Panc1 (cell line): Measurements from ENCODE around the gene NFATC2. TPM values are rescaled to one million over a fixed set of nuclear protein-coding genes. Genes with fewer than 3 reads are reported as not detected.
"Not testable (repeated sequence)": the region's sequence is repeated elsewhere in the genome, so short reads cannot be mapped to it uniquely, and the experiment has no call there.

Source experiments
- ATAC-seq: fragments of 200-7000 bp; cut with Tn5 transposase; 2 replicates; pipeline ENCODE4 v1.9.1; 2020; ENCODE audit warnings: mild to moderate bottlenecking, moderate library complexity
- BruUV-seq: library from RNA; stranded (reverse); fragments of 400-500 nt; replicated peaks from 2 replicates; lab custom pipeline; 2021; lab: Mats Ljungman, UMichigan
- CTCF ChIA-PET: fragments of 300-600 bp; sonication (Branson Sonifier 250); formaldehyde crosslinking; loops from one replicate; lab custom pipeline; 2022; ENCODE audit warnings: antibody characterized with exemption; lab: Charles Lee
- POLR2A ChIA-PET: fragments of 300-600 bp; sonication (Branson Sonifier 250); formaldehyde crosslinking; loops from one replicate; lab custom pipeline; 2022; ENCODE audit warnings: antibody characterized with exemption; lab: Charles Lee
- DNase-seq: peaks from one replicate; pipeline ENCODE4 v3.0.0-alpha.2; 2010; ENCODE audit warnings: low read depth, low spot score
- H3K27ac ChIP-seq: 2 replicates; pipeline ENCODE4 v1.5.1; 2011; ENCODE audit warnings: mild to moderate bottlenecking, low read length, inconsistent platforms
- H3K27me3 ChIP-seq: fragments of 200-500 bp; sonication (Bioruptor generic); 2 replicates; pipeline ENCODE4 v1.6.0; 2014; ENCODE audit warnings: low read length, inconsistent platforms; ENCODE audit not compliant: control insufficient read depth, insufficient read depth
- H3K36me3 ChIP-seq: fragments of 200-500 bp; sonication (Bioruptor generic); 2 replicates; pipeline ENCODE4 v1.5.1; 2014; ENCODE audit warnings: inconsistent platforms, mild to moderate bottlenecking, low read length, moderate library complexity; ENCODE audit not compliant: control insufficient read depth, insufficient read depth
- H3K4me1 ChIP-seq: 2 replicates; pipeline ENCODE4 v1.5.1; 2011; ENCODE audit warnings: inconsistent platforms, mild to moderate bottlenecking, low read length, moderate library complexity; ENCODE audit not compliant: control insufficient read depth, insufficient read depth
- H3K4me3 ChIP-seq, 2 experiments: 2 replicates each; pipeline ENCODE4 v1.5.1; 2011 to 2012; ENCODE audit warnings: low read depth in 2 of 2, low read length in 2 of 2, mild to moderate bottlenecking in 2 of 2, inconsistent platforms in 1 of 2, moderate library complexity in 1 of 2
- H3K9me3 ChIP-seq: fragments of 200-500 bp; sonication (Bioruptor generic); 2 replicates; pipeline ENCODE4 v1.5.1; 2014; ENCODE audit warnings: low read depth, mild to moderate bottlenecking, inconsistent platforms, low read length, moderate library complexity; ENCODE audit not compliant: control insufficient read depth, insufficient read depth
- POLR2AphosphoS5 ChIP-seq: IDR thresholded peaks from 2 replicates; pipeline ENCODE4 v1.6.1; 2012; ENCODE audit warnings: mild to moderate bottlenecking, low read depth, low read length, moderate library complexity
- SIN3A ChIP-seq: IDR thresholded peaks from 2 replicates; pipeline ENCODE4 v1.6.1; 2012; ENCODE audit warnings: low read depth, mild to moderate bottlenecking, low read length, moderate library complexity, borderline replicate concordance; ENCODE audit not compliant: insufficient read depth
- TCF7L2 ChIP-seq: IDR thresholded peaks from 2 replicates; pipeline ENCODE4 v1.6.1; 2011; ENCODE audit warnings: mild to moderate bottlenecking, low read depth, low read length, inconsistent platforms
- in situ Hi-C: cut with HindIII; loops from 2 replicates; pipeline ENCODE4 v1.10.0; 2016; ENCODE audit warnings: low sequenced_read_pairs, low pct_unique_long_range_greater_than_20kb
- intact Hi-C: fragments of 100-400 bp; cut with micrococcal nuclease; formaldehyde crosslinking; loops from one replicate; pipeline ENCODE4 v1.10.0; 2022; ENCODE audit not compliant: unreplicated experiment
- total RNA-seq: library from RNA; stranded (reverse); gene quantifications from one replicate; pipeline ENCODE4 v1.2.1, GENCODE V29; 2021; ENCODE audit not compliant: unreplicated experiment
- TF ChIP-seq, protein P1 (sequence below), 2 experiments: IDR thresholded peaks; 2 replicates each; pipeline ENCODE4 v1.6.1; 2011 to 2012; ENCODE audit warnings: low read depth in 2 of 2, control low read depth in 1 of 2, low read length in 1 of 2, mild to moderate bottlenecking in 1 of 2, moderate library complexity in 1 of 2; ENCODE audit not compliant: insufficient read depth in 1 of 2
- TF ChIP-seq, protein P2 (sequence below): fragments of 450-650 bp; IDR thresholded peaks from 2 replicates; pipeline ENCODE4 v1.5.1; 2017; ENCODE audit warnings: mild to moderate bottlenecking

NFATC2 gene
- total RNA-seq, 1 experiment from 2014 or later, result 10.6 TPM

DNA sequence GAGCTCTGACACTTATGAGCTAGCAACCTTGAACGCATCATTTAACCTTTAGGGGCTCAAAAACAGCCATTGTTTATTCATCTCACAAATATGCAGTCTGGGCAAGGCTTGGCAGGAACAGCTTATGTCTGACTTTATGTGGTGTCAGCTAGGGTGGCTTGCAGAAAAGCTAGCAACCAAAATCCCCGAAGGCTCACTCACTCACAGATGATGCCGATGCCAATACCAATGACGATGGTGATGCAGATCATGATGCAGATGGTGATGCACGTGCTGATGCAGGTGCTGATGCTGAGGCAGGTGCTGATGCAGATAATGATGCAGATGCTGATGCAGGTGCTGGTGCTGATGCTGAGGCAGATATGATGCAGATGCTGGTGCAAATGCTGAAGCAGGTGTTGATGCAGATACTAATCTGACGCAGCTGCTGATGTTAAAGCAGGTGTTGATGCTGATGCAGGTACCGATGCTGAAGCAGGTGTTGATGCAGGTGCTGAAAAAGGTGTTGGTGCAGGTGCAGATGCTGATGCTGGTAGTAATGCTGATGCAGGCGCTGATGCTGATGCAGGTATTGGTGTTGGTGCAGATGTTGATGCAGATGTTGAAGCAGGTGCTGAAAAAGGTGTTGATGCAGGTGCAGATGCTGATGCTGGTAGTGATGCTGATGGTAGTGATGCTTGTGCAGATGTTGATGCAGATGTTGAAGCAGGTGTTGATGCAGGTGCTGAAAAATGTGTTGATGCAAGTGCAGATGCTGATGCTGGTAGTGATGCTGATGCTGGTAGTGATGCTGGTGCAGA, 195.6 kb downstream of the NFATC2 start:
- no peak for DNase-seq
- no peaks in the 10 kb centered on the region for H3K4me1 ChIP-seq
- in situ Hi-C loops (no loop called here), intact Hi-C loops (no loop called here)
- no TSS peak for BruUV-seq
- ChIA-PET POLR2A (no interaction called here), CTCF (no interaction called here)
- no peak overlapping the region for H3K4me3 ChIP-seq
- H3K36me3 ChIP-seq, result no peaks in the 10 kb centered on the region
- no peaks in the 10 kb centered on the region for H3K9me3 ChIP-seq
- TF ChIP-seq SIN3A, result no peak
- no peaks in the 10 kb centered on the region for H3K27me3 ChIP-seq
- ATAC-seq, result no peak
- no peak overlapping the region for H3K27ac ChIP-seq

DNA sequence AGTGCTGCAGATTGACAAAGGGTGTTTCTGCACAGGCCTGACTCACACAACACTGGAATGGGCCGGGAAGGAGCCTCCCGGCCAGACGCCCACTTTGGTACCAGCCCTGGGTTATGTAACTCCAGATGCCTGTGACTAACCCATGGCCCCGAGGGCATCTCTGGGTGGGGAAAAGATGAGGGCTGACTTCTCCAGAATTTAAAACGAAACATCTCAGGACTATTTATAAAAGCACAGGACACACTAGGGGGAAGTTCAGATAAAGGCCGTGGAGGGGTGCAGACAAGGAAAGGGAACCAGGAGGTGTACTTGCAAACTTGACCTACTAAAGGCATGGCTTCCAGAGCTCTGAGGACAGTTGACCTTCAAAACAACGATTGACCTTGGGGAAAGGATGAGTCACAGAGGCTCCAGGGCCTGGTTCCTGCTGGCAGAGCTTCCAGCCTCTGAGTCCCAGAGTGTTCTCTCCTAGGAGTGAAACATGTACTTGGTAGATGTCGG, 196.9 kb downstream of the NFATC2 start:
- ChIA-PET POLR2A (no interaction called here), CTCF (no interaction called here)
- H3K36me3 ChIP-seq, result no peaks in the 10 kb centered on the region
- no peaks in the 10 kb centered on the region for H3K9me3 ChIP-seq
- ATAC-seq, result no peak
- TF ChIP-seq POLR2AphosphoS5 (no peak), TCF7L2 (no peak), SIN3A (no peak)
- TF ChIP-seq, protein P1, sequence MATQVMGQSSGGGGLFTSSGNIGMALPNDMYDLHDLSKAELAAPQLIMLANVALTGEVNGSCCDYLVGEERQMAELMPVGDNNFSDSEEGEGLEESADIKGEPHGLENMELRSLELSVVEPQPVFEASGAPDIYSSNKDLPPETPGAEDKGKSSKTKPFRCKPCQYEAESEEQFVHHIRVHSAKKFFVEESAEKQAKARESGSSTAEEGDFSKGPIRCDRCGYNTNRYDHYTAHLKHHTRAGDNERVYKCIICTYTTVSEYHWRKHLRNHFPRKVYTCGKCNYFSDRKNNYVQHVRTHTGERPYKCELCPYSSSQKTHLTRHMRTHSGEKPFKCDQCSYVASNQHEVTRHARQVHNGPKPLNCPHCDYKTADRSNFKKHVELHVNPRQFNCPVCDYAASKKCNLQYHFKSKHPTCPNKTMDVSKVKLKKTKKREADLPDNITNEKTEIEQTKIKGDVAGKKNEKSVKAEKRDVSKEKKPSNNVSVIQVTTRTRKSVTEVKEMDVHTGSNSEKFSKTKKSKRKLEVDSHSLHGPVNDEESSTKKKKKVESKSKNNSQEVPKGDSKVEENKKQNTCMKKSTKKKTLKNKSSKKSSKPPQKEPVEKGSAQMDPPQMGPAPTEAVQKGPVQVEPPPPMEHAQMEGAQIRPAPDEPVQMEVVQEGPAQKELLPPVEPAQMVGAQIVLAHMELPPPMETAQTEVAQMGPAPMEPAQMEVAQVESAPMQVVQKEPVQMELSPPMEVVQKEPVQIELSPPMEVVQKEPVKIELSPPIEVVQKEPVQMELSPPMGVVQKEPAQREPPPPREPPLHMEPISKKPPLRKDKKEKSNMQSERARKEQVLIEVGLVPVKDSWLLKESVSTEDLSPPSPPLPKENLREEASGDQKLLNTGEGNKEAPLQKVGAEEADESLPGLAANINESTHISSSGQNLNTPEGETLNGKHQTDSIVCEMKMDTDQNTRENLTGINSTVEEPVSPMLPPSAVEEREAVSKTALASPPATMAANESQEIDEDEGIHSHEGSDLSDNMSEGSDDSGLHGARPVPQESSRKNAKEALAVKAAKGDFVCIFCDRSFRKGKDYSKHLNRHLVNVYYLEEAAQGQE (IDR thresholded peaks at IDR 0.05; ENCODE audit: insufficient read depth in 1 of 2, low read depth in 2 of 2, low read length in 1 of 2), result no peak
- TF ChIP-seq, protein P2, sequence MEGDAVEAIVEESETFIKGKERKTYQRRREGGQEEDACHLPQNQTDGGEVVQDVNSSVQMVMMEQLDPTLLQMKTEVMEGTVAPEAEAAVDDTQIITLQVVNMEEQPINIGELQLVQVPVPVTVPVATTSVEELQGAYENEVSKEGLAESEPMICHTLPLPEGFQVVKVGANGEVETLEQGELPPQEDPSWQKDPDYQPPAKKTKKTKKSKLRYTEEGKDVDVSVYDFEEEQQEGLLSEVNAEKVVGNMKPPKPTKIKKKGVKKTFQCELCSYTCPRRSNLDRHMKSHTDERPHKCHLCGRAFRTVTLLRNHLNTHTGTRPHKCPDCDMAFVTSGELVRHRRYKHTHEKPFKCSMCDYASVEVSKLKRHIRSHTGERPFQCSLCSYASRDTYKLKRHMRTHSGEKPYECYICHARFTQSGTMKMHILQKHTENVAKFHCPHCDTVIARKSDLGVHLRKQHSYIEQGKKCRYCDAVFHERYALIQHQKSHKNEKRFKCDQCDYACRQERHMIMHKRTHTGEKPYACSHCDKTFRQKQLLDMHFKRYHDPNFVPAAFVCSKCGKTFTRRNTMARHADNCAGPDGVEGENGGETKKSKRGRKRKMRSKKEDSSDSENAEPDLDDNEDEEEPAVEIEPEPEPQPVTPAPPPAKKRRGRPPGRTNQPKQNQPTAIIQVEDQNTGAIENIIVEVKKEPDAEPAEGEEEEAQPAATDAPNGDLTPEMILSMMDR, result no peak
- DNase-seq, result no peak
- no peak overlapping the region for H3K27ac ChIP-seq
- intact Hi-C loops (no loop called here), in situ Hi-C loops (no loop called here)
- no peaks in the 10 kb centered on the region for H3K4me1 ChIP-seq
- no peak overlapping the region for H3K4me3 ChIP-seq
- BruUV-seq, result no TSS peak
- 0 out of 2 replicates have a peak, but pooled peaks cover 1% of the 10 kb centered on the region for H3K27me3 ChIP-seq

DNA sequence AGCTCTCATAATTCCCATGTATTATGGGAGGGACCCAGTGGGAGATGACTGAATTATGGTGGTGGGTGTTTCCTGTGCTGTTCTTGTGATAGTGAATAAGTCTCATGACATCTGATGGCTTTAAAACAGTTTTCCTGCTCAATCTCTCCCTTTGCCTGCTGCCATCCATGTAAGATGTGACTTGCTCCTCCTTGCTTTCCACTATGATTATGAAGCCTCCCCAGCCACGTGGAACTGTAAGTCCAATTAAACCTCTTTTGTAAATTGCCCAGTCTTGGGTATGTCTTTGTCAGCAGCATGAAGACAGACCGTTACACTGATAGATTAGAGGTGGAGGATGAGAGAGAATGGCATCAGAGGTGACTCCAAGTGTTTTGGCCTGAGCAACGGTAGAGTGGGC, 198.7 kb downstream of the NFATC2 start:
- H3K9me3 ChIP-seq, H3K27ac ChIP-seq, in situ Hi-C loops, H3K27me3 ChIP-seq, POLR2A ChIA-PET, BruUV-seq, H3K4me1 ChIP-seq, CTCF ChIA-PET, DNase-seq, intact Hi-C loops, ATAC-seq, H3K4me3 ChIP-seq, H3K36me3 ChIP-seq: not testable (repeated sequence)
